GM18498 (cell line): ENCODE results near the gene IGSF6.

Source experiments
- ATAC-seq: cut with Tn5 transposase; IDR thresholded peaks from one replicate; pipeline ENCODE4 v1.9.1; 2021; ENCODE audit warnings: mild to moderate bottlenecking, moderate library complexity; ENCODE audit not compliant: unreplicated experiment

The IGSF6 gene

DNA sequence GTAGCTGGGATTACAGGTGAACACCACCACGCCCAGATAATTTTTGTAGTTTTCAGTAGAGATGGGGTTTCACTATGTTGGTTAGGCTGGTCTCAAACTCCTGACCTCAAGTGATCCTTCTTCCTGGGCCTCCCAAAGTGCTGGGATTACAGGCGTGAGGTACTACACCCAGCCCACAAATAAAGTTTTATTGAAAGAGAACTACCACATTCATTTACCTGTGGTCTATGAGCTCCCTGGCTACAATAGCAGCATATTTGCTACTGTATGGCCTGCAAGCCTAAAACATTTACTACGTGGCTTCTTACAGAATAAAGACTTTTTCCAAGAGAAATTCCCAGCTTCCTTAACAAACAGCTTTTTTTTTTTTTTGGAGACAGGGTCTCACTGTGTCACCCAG lies 49.6 kb downstream of the IGSF6 start:
- no peak for ATAC-seq

DNA sequence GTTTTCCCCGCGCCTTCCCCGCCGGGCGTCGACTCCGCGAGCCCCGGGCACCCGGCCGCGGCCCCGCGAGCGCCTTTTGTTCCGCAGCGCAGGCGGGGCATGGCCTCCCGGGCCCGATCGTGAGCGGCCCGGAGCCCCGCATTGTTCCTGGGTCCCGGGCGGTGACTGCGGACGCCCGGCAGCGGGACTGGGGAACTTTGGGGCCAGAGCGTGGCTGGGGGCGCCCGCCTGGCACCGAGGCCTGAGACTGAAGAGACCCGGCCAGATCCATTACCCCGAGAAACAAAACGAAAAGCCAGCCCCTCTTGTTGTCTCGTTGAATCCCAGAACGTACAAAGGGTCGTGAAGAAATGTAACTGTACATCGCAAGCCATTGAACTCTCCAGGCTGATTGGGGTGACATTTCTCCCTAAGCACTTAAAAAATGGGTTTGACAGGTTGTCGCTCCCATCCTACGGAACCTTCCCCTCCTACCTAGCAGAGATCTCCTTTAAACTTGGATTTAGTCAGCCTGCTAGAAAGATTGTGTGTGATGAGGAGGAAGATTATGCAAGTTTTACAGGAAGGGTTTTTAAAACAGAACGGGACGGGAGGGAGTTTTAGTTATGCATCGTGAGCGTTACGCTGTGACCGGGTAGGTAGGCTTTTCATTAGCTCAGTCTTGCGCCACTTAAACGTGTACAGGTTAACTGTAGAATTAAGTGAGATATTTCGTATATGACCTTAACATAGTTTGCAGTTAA lies 52.2 kb downstream of the IGSF6 start:
- ATAC-seq = peak; percentile 5

DNA sequence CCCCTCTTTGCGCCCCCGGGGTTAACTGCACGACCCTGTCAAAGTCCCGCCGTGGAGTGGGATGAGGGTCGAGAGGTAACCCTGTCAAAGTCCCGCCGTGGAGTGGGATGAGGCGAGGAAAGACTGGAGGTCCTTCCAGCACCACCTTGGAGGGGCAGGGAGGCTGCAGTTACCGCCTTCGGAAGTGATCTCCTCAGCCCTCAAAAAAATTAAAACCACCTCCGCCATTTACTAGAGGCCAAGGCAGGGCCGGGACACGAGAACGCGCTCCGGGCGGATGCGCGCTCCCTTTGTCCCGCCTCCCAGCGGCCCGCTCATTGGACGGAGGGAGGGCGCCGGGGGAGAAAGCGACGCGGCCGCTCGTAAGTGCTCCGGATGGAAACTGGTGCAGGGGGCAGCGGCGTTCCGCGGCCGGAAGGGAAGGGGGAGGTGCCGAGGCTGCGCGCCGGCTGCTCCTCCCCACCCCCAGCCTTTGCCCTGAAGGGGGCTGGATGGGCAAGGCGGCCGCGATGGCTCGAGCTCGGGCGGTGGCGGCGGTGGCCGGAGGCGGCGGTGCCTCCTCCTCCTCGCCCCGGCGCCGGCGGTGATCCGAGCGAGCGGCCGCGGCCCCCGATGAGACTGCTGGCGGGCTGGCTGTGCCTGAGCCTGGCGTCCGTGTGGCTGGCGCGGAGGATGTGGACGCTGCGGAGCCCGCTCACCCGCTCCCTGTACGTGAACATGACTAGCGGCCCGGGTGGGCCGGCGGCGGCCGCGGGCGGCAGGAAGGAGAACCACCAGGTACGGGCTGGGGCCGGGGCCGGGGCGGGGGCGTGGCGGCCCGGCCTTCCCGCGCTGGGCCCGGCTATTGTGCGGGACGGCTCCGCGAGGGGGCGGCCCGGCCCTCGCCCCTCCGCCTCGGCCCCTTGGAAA lies 53.0 kb downstream of the IGSF6 start, which contains the start of gene METTL9:
METTL9 (plus strand) TSS at position 456 of the 909 bp plus-strand sequence; CDS start at position 613, 157 bp downstream.
- ATAC-seq = peak; percentile 92

DNA sequence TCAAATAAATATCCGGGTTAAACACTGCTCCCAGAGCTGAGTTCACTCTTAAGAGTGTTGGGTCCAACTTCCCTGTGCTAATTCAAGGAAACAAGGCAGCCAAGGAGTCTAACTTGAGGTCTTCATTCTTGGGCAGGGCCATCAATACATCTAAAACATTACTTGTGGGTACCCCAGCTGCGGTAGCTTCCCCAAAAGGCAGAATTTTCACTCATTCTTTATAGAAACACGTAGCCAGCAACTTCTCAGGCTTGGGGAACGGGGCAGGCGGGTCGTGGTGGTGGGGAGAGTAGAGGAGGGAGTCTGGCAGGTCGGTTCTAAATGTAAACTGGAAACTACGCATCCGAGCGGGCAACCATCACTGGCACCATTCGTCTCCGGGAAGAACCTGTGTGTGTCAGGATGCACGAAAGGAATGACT lies 53.7 kb downstream of the IGSF6 start:
- ATAC-seq = no peak

DNA sequence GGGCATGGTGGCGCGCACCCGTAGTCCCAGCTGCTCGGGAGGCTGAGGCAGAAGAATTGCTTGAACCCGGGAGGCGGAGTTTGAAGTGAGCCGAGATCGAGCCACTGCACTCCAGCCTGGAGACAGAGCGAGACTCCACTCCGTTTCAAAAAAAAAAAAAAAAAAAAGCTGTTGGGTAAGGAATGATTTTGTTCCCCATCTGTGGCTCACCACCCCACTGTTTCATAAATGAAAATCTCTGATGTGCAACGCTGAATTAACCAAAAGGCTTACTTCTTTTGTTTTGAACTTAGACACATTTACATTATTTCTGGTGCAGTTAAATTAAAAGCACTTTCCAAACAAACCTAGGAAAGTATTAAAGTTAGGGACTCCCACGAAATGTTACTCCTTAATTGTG lies 54.2 kb downstream of the IGSF6 start:
- ATAC-seq = no peak

DNA sequence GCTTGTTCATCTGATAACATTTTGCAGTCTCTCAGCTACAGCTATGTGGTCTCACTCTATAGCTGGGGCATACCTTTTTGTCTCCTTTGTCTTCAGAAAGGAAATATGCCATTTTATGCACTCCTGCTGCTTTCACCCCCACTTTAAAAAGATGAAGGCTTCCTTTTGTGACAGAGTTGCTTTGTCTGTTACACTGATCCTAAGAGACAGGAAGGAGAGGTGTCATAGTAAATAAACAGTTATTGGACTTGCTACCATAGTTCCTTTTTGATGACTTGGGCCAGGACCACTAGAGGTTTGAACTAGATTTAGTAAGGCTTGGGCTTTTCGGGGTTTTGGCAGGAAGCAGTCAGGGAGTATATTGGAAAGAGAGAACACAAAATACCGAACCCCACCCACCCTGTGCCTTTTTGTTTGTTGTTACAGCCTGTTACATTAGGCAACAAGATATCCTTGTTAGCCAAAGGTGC lies 54.8 kb downstream of the IGSF6 start:
- no peak for ATAC-seq

DNA sequence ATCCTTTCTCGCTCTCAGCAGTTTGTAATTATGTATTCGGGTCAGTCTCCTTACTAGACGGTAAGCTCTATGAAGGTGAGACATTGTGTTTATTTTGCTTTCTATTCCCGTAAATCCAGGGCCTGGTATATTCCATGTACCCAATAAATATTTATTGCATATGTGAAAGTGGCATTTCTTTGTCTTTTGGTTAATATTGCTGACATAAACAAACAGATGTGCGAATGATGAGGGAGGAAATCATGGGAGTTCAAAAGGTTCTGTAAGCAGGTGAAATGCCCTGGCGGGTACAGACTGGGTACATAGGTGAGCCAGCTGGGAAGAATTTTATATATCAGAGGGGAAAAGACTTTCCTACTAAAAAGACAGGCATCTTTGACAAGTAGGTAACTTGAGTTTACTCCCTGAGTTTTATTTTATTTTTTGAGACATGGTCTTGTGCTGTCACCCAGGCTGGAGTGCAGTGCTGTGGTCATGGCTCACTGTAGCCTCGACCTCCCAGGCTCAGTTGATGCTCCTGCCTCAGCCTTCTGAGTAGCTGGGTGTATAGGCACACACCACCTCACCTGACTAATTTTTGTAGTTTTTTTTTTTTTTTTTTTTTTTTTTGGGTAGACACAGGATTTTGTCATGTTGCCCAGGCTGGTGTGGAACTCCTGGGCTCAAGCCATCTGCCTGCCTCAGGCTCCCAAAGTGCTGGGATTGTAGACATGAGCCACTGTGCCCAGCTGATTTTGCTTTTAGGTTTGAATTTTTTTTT lies 58.7 kb downstream of the IGSF6 start:
- ATAC-seq = no peak

DNA sequence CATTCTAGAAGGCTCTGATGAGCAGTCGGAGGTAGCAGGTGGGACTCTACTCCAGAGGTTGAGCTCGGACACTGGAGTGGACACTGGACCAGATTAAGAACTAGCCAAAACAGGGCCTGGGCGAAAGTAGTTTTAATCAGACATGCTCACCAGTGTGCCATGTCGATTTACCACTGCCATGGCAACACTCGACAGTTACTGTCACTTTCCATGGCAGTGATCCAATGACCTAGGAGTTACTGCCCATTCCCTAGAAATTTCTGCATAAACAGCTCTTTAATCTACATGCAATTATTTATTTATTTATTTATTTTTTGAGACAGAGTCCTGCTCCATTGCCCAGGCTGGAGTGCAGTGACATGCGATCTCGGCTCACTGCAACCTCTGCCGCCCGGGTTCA lies 60.2 kb downstream of the IGSF6 start:
- no peak for ATAC-seq

DNA sequence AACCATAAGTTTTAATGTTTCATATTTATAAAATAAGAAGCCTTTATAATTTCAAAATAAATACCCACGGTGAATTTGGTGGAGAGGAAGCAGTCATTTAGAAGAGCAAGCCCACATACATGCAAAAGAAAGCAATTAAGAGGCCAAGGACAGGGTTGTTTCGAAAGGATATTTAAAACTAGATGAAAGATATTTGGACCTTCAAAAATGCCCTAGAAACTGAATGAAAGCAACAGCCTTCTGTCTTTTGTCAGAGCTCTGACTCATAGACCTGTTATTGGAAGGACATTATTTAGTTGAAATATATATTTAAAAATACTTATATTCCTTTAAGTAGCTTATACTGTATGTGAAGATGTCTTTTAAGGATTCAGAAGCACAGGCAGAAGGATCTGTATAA lies 61.6 kb downstream of the IGSF6 start:
- no peak for ATAC-seq

DNA sequence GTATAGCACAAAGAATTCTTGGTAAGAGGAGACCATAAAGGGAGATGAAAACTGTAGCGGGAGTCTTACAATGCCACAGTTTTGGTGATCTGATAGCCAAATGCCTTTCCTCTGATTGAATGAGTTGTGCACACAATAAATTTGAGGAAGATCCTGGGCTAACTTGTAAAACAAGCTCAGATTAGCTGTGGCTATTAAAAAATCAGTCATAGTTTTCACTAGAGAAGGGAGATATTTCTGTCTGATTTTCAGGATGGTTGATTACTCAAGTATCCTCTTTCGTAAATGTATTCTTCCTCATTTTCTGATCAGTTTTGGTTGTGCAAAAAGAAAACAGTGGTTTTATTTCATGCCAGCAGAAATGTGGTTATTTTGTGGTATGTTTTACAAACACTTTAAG lies 62.1 kb downstream of the IGSF6 start:
- ATAC-seq = no peak

DNA sequence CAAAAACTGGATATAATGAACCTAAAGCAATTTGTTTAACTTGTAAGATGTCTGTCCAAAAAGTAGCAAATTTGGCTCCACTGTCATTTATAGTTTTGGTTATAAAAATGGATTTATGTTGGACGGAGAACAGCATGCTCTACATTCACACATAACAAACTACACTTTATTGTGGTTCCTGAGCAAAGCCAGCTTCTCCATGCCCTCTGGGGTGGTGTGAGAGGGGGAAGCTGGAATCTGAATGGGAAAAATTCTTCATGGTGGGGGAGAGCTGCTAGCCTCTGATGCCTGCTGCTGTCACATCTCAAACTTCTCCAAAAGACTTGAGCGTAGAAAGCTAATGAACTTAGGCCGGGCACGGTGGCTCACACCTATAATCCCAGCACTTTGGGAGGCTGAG lies 62.9 kb downstream of the IGSF6 start:
- no peak for ATAC-seq
